HepG2 (cell line): ENCODE measurements around the gene SRSF10. TPM values are rescaled to one million over a fixed set of nuclear protein-coding genes. Genes with fewer than 3 reads are reported as not detected.

Experiments used
- BRCA1 ChIP-seq: sonication (generic); formaldehyde crosslinking; IDR thresholded peaks from 2 replicates; pipeline ENCODE4 v1.4.0; 2020; ENCODE audit warnings: missing genetic modification reagents
- ELF4 ChIP-seq: sonication (generic); formaldehyde crosslinking; IDR thresholded peaks from 2 replicates; pipeline ENCODE4 v1.5.0; 2020; ENCODE audit warnings: missing genetic modification reagents, mild to moderate bottlenecking, moderate library complexity, borderline replicate concordance
- GMEB2 ChIP-seq: IDR thresholded peaks from 2 replicates; pipeline ENCODE4 v1.6.1; 2016; ENCODE audit warnings: missing biosample characterization, missing genetic modification reagents, low read depth
- HNRNPH1 ChIP-seq: fragments of 200-400 bp; formaldehyde crosslinking; optimal IDR thresholded peaks from 2 replicates; pipeline ENCODE3; 2017; ENCODE audit warnings: mild to moderate bottlenecking, low read depth, low read length
- KLF16 ChIP-seq, 2 experiments: sonication (generic) in 1 of 2; formaldehyde crosslinking in 1 of 2; IDR thresholded peaks; 2 replicates each; pipeline versions ENCODE4 v1.6.1 to v1.8.0; 2016 to 2023; ENCODE audit warnings: missing genetic modification reagents in 2 of 2, missing compliant biosample characterization in 1 of 2
- NONO ChIP-seq, 2 experiments: fragments of 450-650 bp in 1 of 2; sonication (generic) in 1 of 2; formaldehyde crosslinking in 1 of 2; IDR thresholded peaks in 1 of 2; conservative IDR thresholded peaks in 1 of 2; 2 replicates each; pipeline versions ENCODE4 v1.6.1 to v1.8.0; 2017 to 2022; ENCODE audit warnings: mild to moderate bottlenecking in 1 of 2, missing genetic modification reagents in 1 of 2, moderate library complexity in 1 of 2
- RNF2 ChIP-seq: fragments of 450-650 bp; conservative IDR thresholded peaks from 2 replicates; pipeline ENCODE4 v1.6.1; 2016; ENCODE audit warnings: low read depth
- SMAD3 ChIP-seq: sonication (generic); formaldehyde crosslinking; IDR thresholded peaks from 2 replicates; pipeline ENCODE4 v1.4.0; 2020; ENCODE audit warnings: missing genetic modification reagents
- WIZ ChIP-seq: sonication (generic); formaldehyde crosslinking; IDR thresholded peaks from 2 replicates; pipeline ENCODE4 v1.5.1; 2020; ENCODE audit warnings: mild to moderate bottlenecking, missing genetic modification reagents
- ZFP36L1 ChIP-seq: sonication (generic); formaldehyde crosslinking; IDR thresholded peaks from 2 replicates; pipeline ENCODE4 v1.8.0; 2022; ENCODE audit warnings: mild to moderate bottlenecking, missing genetic modification reagents, moderate library complexity
- ZNF547 ChIP-seq: sonication (generic); formaldehyde crosslinking; IDR thresholded peaks from 2 replicates; pipeline ENCODE4 v1.5.1; 2020; ENCODE audit warnings: mild to moderate bottlenecking, missing genetic modification reagents
- ZNF549 ChIP-seq: sonication (generic); formaldehyde crosslinking; IDR thresholded peaks from 2 replicates; pipeline ENCODE4 v1.5.0; 2020; ENCODE audit warnings: missing genetic modification reagents
- ZNF616 ChIP-seq: sonication (generic); formaldehyde crosslinking; IDR thresholded peaks from 2 replicates; pipeline ENCODE4 v1.5.0; 2020; ENCODE audit warnings: low read depth, mild to moderate bottlenecking, missing genetic modification reagents
- ZNF670 ChIP-seq: sonication (generic); formaldehyde crosslinking; IDR thresholded peaks from 2 replicates; pipeline ENCODE4 v1.8.0; 2022; ENCODE audit warnings: mild to moderate bottlenecking, missing genetic modification reagents, borderline replicate concordance
- polyA plus RNA-seq, 8 experiments: library from polyadenylated mRNA; depleted of rRNA in 3 of 8; stranded (reverse) in 7 of 8; unstranded in 1 of 8; fragments of >200 nt; fragmentation: Illumina TruSeq in 4 of 8; extraction: Trizol in 4 of 8; gene quantifications; 2 replicates each; pipeline versions ENCODE4 v1.2.1 to v1.2.3, GENCODE V29; 2011 to 2016; ENCODE audit warnings: low read depth in 4 of 8, missing spikeins in 1 of 8, mixed read lengths in 1 of 8; ENCODE audit not compliant: insufficient read depth in 1 of 8
- total RNA-seq, 5 experiments: library from RNA; depleted of rRNA; stranded (reverse); fragments of >200 nt; fragmentation: Illumina TruSeq; extraction: Trizol; gene quantifications; 2 replicates each; pipeline ENCODE4 v1.2.3, GENCODE V29; 2016; ENCODE audit warnings: low read depth in 1 of 5
- TF ChIP-seq, protein P1 (sequence below), 2 experiments: fragments of 450-650 bp in 1 of 2; sonication (generic) in 1 of 2; formaldehyde crosslinking in 1 of 2; IDR thresholded peaks; 2 replicates each; pipeline versions ENCODE4 v1.6.1 to v1.8.0; 2016 to 2022; ENCODE audit warnings: antibody characterized with exemption in 1 of 2, mild to moderate bottlenecking in 1 of 2, missing genetic modification reagents in 1 of 2

SRSF10 gene
- total and polyA plus RNA-seq, 2 of the 13 experiments (the other 11 are each of a cell fraction or from before 2014, with no cell fraction given), result 126 to 186 TPM

- TF ChIP-seq, protein P1, sequence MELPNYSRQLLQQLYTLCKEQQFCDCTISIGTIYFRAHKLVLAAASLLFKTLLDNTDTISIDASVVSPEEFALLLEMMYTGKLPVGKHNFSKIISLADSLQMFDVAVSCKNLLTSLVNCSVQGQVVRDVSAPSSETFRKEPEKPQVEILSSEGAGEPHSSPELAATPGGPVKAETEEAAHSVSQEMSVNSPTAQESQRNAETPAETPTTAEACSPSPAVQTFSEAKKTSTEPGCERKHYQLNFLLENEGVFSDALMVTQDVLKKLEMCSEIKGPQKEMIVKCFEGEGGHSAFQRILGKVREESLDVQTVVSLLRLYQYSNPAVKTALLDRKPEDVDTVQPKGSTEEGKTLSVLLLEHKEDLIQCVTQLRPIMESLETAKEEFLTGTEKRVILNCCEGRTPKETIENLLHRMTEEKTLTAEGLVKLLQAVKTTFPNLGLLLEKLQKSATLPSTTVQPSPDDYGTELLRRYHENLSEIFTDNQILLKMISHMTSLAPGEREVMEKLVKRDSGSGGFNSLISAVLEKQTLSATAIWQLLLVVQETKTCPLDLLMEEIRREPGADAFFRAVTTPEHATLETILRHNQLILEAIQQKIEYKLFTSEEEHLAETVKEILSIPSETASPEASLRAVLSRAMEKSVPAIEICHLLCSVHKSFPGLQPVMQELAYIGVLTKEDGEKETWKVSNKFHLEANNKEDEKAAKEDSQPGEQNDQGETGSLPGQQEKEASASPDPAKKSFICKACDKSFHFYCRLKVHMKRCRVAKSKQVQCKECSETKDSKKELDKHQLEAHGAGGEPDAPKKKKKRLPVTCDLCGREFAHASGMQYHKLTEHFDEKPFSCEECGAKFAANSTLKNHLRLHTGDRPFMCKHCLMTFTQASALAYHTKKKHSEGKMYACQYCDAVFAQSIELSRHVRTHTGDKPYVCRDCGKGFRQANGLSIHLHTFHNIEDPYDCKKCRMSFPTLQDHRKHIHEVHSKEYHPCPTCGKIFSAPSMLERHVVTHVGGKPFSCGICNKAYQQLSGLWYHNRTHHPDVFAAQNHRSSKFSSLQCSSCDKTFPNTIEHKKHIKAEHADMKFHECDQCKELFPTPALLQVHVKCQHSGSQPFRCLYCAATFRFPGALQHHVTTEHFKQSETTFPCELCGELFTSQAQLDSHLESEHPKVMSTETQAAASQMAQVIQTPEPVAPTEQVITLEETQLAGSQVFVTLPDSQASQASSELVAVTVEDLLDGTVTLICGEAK (IDR thresholded peaks at IDR 0.05), result no peak
- TF ChIP-seq, protein P1 (CRISPR knock-in tag; IDR thresholded peaks at IDR 0.05), result no peak
- TF ChIP-seq ZNF670, result peak; percentile 75; the same call in 1 of the 2 replicates
- TF ChIP-seq ZNF547 (CRISPR knock-in tag), result no peak; the same call in 1 of the 2 replicates
- no peak for TF ChIP-seq RNF2
- TF ChIP-seq HNRNPH1, result no peak
- TF ChIP-seq NONO (IDR thresholded peaks at IDR 0.05), result no peak
- 0 out of 2 replicates have a peak, but pooled peaks have one; percentile 24 for TF ChIP-seq NONO (CRISPR knock-in tag; conservative IDR thresholded peaks at IDR 0.05)
- no peak for TF ChIP-seq BRCA1 (CRISPR knock-in tag)
- TF ChIP-seq ZNF549 (CRISPR knock-in tag), result no peak
- TF ChIP-seq ELF4 (CRISPR knock-in tag), result peak; percentile 45; the same call in 1 of the 2 replicates
- TF ChIP-seq ZNF616 (CRISPR knock-in tag), result peak; percentile 69; the same call in 1 of the 2 replicates
- no peak for TF ChIP-seq KLF16 (CRISPR knock-in tag; IDR thresholded peaks at IDR 0.05)
- TF ChIP-seq WIZ (CRISPR knock-in tag), result no peak
- TF ChIP-seq GMEB2 (CRISPR knock-in tag), result no peak
- TF ChIP-seq SMAD3 (CRISPR knock-in tag), result no peak
- peak; percentile 68; the same call in 1 of the 2 replicates for TF ChIP-seq ZFP36L1 (CRISPR knock-in tag)
Observed at GRCh38 chr1:24022581-24023361, 42.6 kb upstream of the SRSF10 start (continued).
